GM18868 (cell line): ENCODE results near the gene CAMK2G.
"Not testable (repeated sequence)": the region's sequence is repeated elsewhere in the genome, so short reads cannot be mapped to it uniquely, and the experiment has no call there.

Experiments
- ATAC-seq: cut with Tn5 transposase; IDR thresholded peaks from one replicate; pipeline ENCODE4 v1.9.1; 2021; ENCODE audit warnings: mild to moderate bottlenecking, moderate library complexity; ENCODE audit not compliant: unreplicated experiment

Gene CAMK2G

GRCh38 chr10:73874267-73875138 is at the start of gene CAMK2G:
Gene CAMK2G (minus strand): TSS chr10:73874555. CDS start chr10:73874461, 94 bp downstream.
- peak; percentile 91 for ATAC-seq

DNA sequence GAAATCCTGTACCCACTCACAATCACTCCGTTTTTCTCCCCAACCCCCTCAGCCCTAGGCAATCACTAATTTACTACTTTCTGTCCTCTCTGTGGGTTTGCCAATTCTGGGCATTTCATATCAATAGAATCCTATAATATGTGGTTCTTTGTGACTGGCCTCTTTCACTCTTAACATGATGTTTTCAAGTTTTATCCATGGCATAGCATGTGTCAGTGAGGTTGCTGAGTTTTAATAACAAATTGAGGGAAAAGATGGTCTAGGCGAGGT is 48.4 kb upstream of the CAMK2G start:
- ATAC-seq: no peak

GRCh38 chr10:73922007-73922863 is 47.9 kb upstream of the CAMK2G start:
- no peak for ATAC-seq

DNA sequence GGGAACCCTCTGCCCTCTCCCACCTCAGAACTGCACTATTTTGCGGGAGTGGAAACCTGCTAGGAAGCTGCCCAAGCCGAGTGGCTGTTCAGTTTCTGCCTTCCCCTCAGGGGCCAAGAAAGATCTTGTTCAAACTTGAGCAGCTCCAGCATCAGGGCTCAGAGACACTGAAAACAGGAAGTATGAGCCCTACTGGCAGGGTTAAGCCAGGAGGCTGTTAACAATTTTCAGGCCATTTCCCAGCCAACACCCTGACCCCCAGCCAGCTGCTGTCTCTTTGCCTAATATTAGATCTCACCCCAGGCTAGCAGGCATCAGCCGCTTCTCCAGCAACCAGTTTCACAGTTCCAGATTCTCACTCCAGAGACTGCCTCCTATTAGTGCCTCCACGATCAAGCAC is 45.7 kb upstream of the CAMK2G start:
- peak; percentile 51 for ATAC-seq

DNA sequence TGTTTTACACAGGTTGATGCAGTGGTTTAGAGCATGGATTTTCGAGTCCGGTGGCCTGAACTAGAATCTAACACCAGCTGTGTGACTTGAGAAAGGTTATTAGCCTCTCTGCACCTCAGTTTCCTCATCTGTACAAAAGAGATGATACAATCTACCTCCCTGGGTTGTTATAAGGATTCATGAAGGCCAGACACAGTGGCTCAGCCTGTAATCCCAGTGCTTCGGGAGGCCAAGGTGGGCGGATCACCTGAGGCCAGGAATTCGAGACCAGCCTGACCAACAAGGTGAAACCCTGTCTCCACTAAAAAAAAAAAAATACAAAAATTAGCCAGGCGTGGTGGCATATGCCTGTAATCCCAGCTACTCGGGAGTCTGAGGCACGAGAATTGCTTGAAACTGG is 45.1 kb upstream of the CAMK2G start:
- not testable (repeated sequence) for ATAC-seq

GRCh38 chr10:73917566-73918305 is 43.4 kb upstream of the CAMK2G start:
- ATAC-seq: no peak

DNA sequence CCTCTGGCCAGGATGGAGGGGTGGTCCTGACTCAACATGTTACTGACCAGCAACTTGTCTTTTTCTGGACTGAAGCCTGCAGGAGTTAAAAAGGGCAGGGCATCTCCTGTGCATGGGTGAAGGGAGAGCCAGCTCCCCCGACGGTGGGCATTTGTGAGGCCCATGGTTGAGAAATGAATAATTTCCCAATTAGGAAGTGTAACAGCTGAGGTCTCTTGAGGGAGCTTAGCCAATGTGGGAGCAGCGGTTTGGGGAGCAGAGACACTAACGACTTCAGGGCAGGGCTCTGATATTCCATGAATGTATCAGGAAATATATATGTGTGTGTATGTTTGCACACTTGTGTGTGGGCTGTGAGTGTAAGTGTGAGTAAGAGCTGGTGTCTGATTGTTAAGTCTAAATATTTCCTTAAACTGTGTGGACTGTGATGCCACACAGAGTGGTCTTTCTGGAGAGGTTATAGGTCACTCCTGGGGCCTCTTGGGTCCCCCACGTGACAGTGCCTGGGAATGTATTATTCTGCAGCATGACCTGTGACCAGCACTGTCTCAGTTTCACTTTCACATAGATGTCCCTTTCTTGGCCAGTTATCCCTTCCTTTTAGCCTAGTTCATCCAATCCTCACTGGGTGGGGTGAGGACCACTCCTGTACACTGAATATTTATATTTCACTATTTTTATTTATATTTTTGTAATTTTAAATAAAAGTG is 42.6 kb upstream of the CAMK2G start:
- ATAC-seq: no peak

- no peak for ATAC-seq
These were observed 41.0 kb upstream of the CAMK2G start for GRCh38 chr10:73915206-73915851.

DNA sequence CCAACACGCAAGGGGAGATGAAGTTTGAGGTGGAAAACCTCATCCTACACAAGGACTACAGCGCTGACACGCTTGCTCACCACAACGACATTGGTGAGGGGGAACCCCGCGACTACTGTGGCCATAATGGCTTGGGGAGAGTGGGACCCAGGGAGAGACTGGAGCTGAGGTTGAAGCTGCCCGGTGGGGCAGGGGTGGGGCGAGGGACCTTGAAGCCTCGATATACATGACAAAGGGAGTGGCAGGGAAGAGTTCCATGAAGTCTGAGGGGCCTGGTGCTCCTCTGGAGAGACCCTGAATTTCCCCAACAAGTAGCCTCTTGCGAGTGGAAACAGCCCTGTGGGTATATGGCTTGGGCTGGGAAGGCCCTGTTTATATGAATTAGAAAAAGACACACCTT is 39.7 kb upstream of the CAMK2G start:
- no peak for ATAC-seq

DNA sequence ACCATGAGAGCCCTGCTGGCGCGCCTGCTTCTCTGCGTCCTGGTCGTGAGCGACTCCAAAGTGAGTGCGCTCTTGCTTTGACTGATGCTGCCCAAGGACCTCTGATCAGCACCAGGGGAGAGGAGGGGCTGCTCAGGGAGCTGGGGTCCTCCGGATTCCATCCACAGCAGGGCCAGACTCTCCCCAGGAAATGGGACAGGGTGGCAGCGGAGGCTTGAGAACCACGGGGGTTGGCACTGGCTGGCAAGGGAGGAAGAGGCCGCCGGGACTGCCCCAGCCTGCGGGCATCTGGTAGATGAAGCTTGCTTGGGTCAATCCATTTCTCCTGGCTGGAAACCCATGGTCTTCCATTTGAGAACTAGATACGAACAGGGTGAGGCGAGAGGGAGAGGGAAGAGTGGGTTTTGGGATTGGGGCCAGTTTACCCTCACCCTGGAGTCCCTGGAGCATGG is 37.2 kb upstream of the CAMK2G start:
- ATAC-seq: no peak

DNA sequence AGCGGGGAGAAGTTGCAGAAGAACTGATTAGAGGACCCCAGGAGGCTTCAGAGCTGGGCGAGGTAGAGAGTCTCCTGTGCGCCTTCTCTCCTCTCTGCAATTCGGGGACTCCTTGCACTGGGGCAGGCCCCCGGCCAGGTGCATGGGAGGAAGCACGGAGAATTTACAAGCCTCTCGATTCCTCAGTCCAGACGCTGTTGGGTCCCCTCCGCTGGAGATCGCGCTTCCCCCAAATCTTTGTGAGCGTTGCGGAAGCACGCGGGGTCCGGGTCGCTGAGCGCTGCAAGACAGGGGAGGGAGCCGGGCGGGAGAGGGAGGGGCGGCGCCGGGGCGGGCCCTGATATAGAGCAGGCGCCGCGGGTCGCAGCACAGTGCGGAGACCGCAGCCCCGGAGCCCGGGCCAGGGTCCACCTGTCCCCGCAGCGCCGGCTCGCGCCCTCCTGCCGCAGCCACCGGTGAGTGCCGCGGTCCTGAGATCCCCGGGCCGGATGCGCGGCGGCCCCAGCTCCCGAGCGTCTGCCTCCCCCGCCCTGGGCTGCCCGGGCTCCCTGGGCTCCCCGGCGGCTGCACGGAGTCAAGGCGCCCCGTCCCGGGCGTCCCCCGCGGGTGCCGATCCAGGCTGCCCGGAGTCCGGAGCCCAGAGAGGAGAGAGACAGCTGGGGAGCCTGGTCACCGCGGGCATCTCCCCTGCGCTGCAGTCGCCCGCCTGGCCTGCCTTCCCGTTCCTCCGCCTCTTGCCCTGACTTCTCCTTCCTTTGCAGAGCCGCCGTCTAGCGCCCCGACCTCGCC is 36.6 kb upstream of the CAMK2G start, which contains the start of gene PLAU:
TSS of gene PLAU (plus strand) at position 369 of the 789 bp plus-strand sequence. CDS start 424 bp downstream, outside the sequence.
- peak; percentile 27 for ATAC-seq

GRCh38 chr10:73910401-73910763 is 36.0 kb upstream of the CAMK2G start:
- ATAC-seq: peak; percentile 31

GRCh38 chr10:73909540-73910115 is 35.3 kb upstream of the CAMK2G start:
- ATAC-seq: no peak

DNA sequence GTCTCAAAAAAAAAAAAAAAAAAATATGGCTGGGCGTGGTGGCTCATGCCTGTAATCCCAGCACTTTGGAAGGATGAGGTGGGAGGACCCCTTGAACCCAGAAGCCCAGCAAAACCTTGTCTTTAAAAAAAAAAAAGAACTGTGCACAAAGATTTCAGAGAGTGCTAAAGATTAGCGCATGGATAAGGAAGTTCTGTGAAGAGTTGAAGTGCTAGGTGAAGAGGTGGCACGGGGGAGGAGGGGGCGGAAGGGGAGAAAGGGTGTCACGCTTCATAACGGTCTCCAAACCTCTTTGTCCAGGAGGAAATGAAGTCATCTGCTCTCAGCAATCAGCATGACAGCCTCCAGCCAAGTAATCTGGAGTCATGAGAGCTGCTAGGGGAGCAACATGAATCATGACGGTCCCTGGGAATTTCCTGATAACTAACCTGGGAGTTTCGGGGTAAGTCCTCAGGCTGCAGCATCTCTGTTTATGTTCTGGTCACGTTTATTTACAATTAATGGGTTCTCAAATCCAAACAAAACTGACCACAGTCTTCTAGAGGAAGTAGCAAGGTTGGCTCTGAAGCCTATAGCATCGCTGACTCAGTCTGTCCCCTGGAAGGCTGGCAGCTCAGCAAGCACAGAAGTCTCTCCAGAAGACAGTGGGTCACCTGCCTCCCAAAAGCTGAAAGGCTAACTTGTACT is 34.6 kb upstream of the CAMK2G start:
- ATAC-seq: peak; percentile 55

GRCh38 chr10:73907841-73908517 is 33.6 kb upstream of the CAMK2G start:
- no peak for ATAC-seq

DNA sequence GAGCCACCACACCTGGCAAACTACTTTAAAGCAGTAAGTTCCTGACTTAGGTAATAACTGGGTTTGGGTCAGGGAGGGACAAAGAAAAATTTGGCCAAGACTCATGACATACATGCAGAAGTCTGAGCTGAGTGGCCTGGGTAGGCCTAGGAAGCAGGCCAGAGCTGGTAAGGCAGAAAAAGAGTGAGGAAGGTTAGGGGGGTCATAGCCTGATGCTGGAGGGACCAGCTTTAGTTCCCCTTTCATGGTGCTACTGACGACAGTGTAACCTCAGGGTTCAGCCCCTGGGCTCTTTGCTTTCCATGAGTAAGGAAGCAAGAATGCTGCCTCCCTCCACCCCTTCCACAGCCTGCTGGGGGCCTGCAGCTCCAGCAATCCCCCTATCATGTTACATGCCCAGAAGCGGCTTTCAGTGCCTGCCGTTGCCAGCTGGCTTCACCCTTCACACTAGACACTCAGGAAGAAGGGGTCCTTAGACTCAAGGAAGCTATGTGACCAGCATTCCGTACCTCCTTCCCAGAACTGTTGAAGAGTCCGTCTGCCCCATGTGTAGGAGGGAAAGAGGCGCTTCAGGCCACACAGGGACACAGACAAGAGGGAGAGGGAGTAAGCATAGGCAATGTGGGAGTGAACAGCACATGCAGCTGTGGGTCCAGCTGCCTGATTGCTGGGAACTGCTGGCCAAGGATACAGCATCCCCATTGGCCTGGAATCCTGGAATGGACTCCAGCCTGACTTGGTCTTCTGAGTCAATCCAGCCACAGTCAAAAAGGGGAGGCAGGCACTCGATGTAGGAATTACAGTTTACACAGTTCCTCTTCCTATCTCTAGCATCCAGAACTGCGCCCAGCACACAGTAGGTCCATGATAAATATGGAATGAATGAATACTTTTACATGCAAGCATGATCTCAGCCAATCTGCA is 32.4 kb upstream of the CAMK2G start:
- ATAC-seq: no peak
